HCT116 (cell line): ENCODE data around the gene SLC8A1. TPM values are rescaled to one million over a fixed set of nuclear protein-coding genes. Genes with fewer than 3 reads are reported as not detected.

Source experiments
- ATAC-seq: fragments of 200-7000 bp; cut with Tn5 transposase; 2 replicates; pipeline ENCODE4 v1.9.1; 2020; ENCODE audit warnings: mild to moderate bottlenecking, moderate library complexity
- BruUV-seq: library from RNA; stranded (reverse); fragments of 400-500 nt; replicated peaks from 2 replicates; lab custom pipeline; 2021; lab: Mats Ljungman, UMichigan
- CTCF ChIA-PET: fragments of 300-600 bp; sonication (Branson Sonifier 250); formaldehyde crosslinking; loops from one replicate; lab custom pipeline; 2021; ENCODE audit warnings: antibody characterized with exemption; lab: Charles Lee
- POLR2A ChIA-PET: fragments of 300-600, 350-600 bp; sonication (Branson Sonifier 250); formaldehyde crosslinking; loops from one replicate; lab custom pipeline; 2021; ENCODE audit warnings: antibody characterized with exemption; lab: Charles Lee
- RAD21 ChIA-PET, 2 experiments: fragments of 300-600 bp; sonication (Branson Sonifier 250); formaldehyde crosslinking; loops; one replicate each; lab custom pipeline; 2023; ENCODE audit warnings: low total read pairs in 2 of 2; ENCODE audit not compliant: uncharacterized antibody in 2 of 2, unreplicated experiment in 2 of 2, low non-redundant PET in 1 of 2; lab: Charles Lee
- DNase-seq: peaks from one replicate; pipeline ENCODE4 v3.0.0-alpha.2; 2010; ENCODE audit warnings: low read depth, low spot score
- H2AFZ ChIP-seq: fragments of 200-600 bp; shearing (Covaris generic), sonication (generic); 2 replicates; pipeline ENCODE4 v1.6.1; 2017; ENCODE audit warnings: low read depth, mixed run types, mixed read lengths, antibody characterized with exemption, low read length; ENCODE audit not compliant: poor library complexity, severe bottlenecking
- H3K27ac ChIP-seq: 2 replicates; pipeline ENCODE4 v1.5.1; 2012; ENCODE audit warnings: low read depth, low read length
- H3K27me3 ChIP-seq: fragments of 200-600 bp; sonication (generic); 2 replicates; pipeline ENCODE4 v1.6.1; 2016; ENCODE audit warnings: mixed run types, low read length, mixed read lengths; ENCODE audit not compliant: insufficient read depth
- H3K36me3 ChIP-seq, 2 experiments: fragments of 200-500 bp in 1 of 2; fragments of 200-600 bp in 1 of 2; sonication (Bioruptor generic) in 1 of 2; sonication (generic) in 1 of 2; 2 replicates each; pipeline versions ENCODE4 v1.5.1 to v1.6.1; 2014 to 2016; ENCODE audit warnings: low read length in 2 of 2, inconsistent platforms in 1 of 2, mixed read lengths in 1 of 2, mixed run types in 1 of 2; ENCODE audit not compliant: insufficient read depth in 2 of 2, control insufficient read depth in 1 of 2
- H3K4me1 ChIP-seq, 2 experiments: fragments of 200-600 bp in 1 of 2; sonication (generic) in 1 of 2; 2 replicates each; pipeline versions ENCODE4 v1.5.1 to v1.6.1; 2012 to 2017; ENCODE audit warnings: low read length in 2 of 2, inconsistent platforms in 1 of 2, mild to moderate bottlenecking in 1 of 2, mixed read lengths in 1 of 2, mixed run types in 1 of 2, moderate library complexity in 1 of 2; ENCODE audit not compliant: insufficient read depth in 2 of 2, control insufficient read depth in 1 of 2
- H3K4me2 ChIP-seq: fragments of 200-600 bp; sonication (generic); 2 replicates; pipeline ENCODE4 v1.6.1; 2017; ENCODE audit warnings: mixed run types, low read length, mixed read lengths
- H3K4me3 ChIP-seq, 2 experiments: fragments of 200-600 bp in 1 of 2; sonication (generic) in 1 of 2; replicated peaks in 1 of 2; 2 replicates each; pipeline ENCODE4 v1.5.1; 2011 to 2016; ENCODE audit warnings: low read length in 2 of 2, control low read depth in 1 of 2, low read depth in 1 of 2, mild to moderate bottlenecking in 1 of 2, mixed read lengths in 1 of 2, mixed run types in 1 of 2
- H3K79me2 ChIP-seq: fragments of 200-600 bp; sonication (generic); 2 replicates; pipeline ENCODE4 v1.6.1; 2017; ENCODE audit warnings: mild to moderate bottlenecking, mixed run types, low read length, moderate library complexity, mixed read lengths; ENCODE audit not compliant: insufficient read depth
- H3K9ac ChIP-seq: fragments of 200-600 bp; sonication (generic); 2 replicates; pipeline ENCODE4 v1.6.1; 2016; ENCODE audit warnings: low read length, mixed read lengths
- H3K9me2 ChIP-seq: fragments of 200-600 bp; sonication (generic), shearing (Covaris generic); 2 replicates; pipeline ENCODE4 v1.6.1; 2017; ENCODE audit warnings: mixed run types, mild to moderate bottlenecking, moderate library complexity; ENCODE audit not compliant: insufficient read depth
- H3K9me3 ChIP-seq, 2 experiments: fragments of 200-500 bp in 1 of 2; fragments of 200-600 bp in 1 of 2; sonication (Bioruptor generic) in 1 of 2; sonication (generic) in 1 of 2; 2 replicates each; pipeline ENCODE4 v1.6.1; 2014 to 2017; ENCODE audit warnings: low read length in 2 of 2, mixed read lengths in 2 of 2, inconsistent platforms in 1 of 2, low read depth in 1 of 2, mild to moderate bottlenecking in 1 of 2, mixed run types in 1 of 2, moderate library complexity in 1 of 2; ENCODE audit not compliant: control insufficient read depth in 1 of 2, insufficient read depth in 1 of 2
- H4K20me1 ChIP-seq: fragments of 200-600 bp; sonication (generic), shearing (Covaris generic); 2 replicates; pipeline ENCODE4 v1.6.1; 2017; ENCODE audit warnings: mixed run types, mild to moderate bottlenecking, moderate library complexity; ENCODE audit not compliant: insufficient read depth
- CEBPB ChIP-seq: IDR thresholded peaks from 2 replicates; pipeline ENCODE4 v1.6.1; 2012; ENCODE audit warnings: low read depth
- ELF1 ChIP-seq: IDR thresholded peaks from 2 replicates; pipeline ENCODE4 v1.6.1; 2012; ENCODE audit warnings: low read depth, borderline replicate concordance
- EZH2 ChIP-seq: fragments of 200-600 bp; sonication (generic); IDR thresholded peaks from 2 replicates; pipeline ENCODE4 v1.6.1; 2017; ENCODE audit warnings: antibody characterized with exemption, mixed run types
- FOSL1 ChIP-seq: IDR thresholded peaks from 2 replicates; pipeline ENCODE4 v1.6.1; 2012; ENCODE audit warnings: low read depth
- MAX ChIP-seq: IDR thresholded peaks from 2 replicates; pipeline ENCODE4 v1.6.1; 2012
- POLR2A ChIP-seq: IDR thresholded peaks from 2 replicates; pipeline ENCODE4 v1.7.0; 2011; ENCODE audit warnings: borderline replicate concordance; ENCODE audit not compliant: insufficient read depth, insufficient read length; ENCODE audit errors: extremely low read depth
- POLR2AphosphoS5 ChIP-seq: IDR thresholded peaks from 2 replicates; pipeline ENCODE4 v1.6.1; 2011; ENCODE audit warnings: mild to moderate bottlenecking, low read depth, low read length, moderate library complexity
- SIN3A ChIP-seq: IDR thresholded peaks from 2 replicates; pipeline ENCODE4 v1.6.1; 2012; ENCODE audit warnings: low read depth
- SRF ChIP-seq: IDR thresholded peaks from 2 replicates; pipeline ENCODE4 v1.6.1; 2012; ENCODE audit warnings: low read depth
- YY1 ChIP-seq: IDR thresholded peaks from 2 replicates; pipeline ENCODE4 v1.6.1; 2011; ENCODE audit warnings: low read length, low read depth, moderate library complexity, mild to moderate bottlenecking; ENCODE audit not compliant: insufficient replicate concordance; ENCODE audit errors: extremely low read depth
- ZNF274 ChIP-seq: fragments of 200-500 bp; sonication (Bioruptor generic); IDR thresholded peaks from 2 replicates; pipeline ENCODE4 v1.6.1; 2014; ENCODE audit warnings: mild to moderate bottlenecking, low read depth, low read length, inconsistent platforms
- intact Hi-C: fragments of 100-400 bp; cut with micrococcal nuclease; formaldehyde crosslinking; loops from 2 replicates; pipeline ENCODE4 v1.10.0; 2022
- total RNA-seq: library from RNA; stranded (reverse); gene quantifications from one replicate; pipeline ENCODE4 v1.2.1, GENCODE V29; 2021; ENCODE audit not compliant: unreplicated experiment
- TF ChIP-seq, protein P1 (sequence below), 3 experiments: fragments of 200-600 bp in 1 of 3; sonication (generic) in 1 of 3; IDR thresholded peaks in 2 of 3; conservative IDR thresholded peaks in 1 of 3; 2 replicates each; pipeline ENCODE4 v1.5.1; 2012 to 2017; ENCODE audit warnings: low read depth in 2 of 3, low read length in 2 of 3, antibody characterized with exemption in 1 of 3, borderline replicate concordance in 1 of 3, control low read depth in 1 of 3, mild to moderate bottlenecking in 1 of 3, mixed read lengths in 1 of 3, mixed run types in 1 of 3, moderate library complexity in 1 of 3; ENCODE audit not compliant: insufficient read depth in 1 of 3

SLC8A1 gene
- total RNA-seq, 1 experiment from 2014 or later = 0.07 TPM

DNA sequence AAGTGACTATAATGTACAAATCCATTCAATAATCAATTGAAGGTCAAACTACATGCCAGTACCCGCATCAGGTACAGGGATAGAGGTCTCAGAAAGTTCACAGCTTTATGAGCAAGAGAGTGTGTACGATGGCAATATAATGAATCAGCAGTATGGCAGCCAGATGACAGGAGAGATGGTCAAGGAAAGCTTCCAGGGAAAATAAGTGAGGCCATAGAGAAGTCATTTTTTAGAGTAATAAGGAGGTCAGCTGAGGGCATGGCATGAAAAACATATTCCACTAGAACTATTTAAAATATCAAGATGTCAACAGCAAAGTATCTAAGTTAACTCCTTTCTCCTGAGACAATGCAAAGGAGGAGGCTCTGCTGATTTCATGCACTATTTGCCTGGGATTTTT lies 108.0 kb downstream of the SLC8A1 start:
- no peak overlapping the region for H3K9ac ChIP-seq
- no peaks in the 10 kb centered on the region for H3K9me3 ChIP-seq
- no peak overlapping the region for H3K4me2 ChIP-seq
- H3K79me2 ChIP-seq = no peaks in the 10 kb centered on the region
- no peaks in the 10 kb centered on the region for H3K36me3 ChIP-seq
- no TSS peak for BruUV-seq
- H3K9me2 ChIP-seq = no peaks in the 10 kb centered on the region
- H3K27me3 ChIP-seq = no peaks in the 10 kb centered on the region
- H3K4me3 ChIP-seq = no peak overlapping the region
- intact Hi-C loops = no loop called here
- ChIA-PET CTCF (no interaction called here), RAD21 (no interaction called here), POLR2A (no interaction called here)
- no peak for TF ChIP-seq POLR2AphosphoS5
- TF ChIP-seq, protein P1, sequence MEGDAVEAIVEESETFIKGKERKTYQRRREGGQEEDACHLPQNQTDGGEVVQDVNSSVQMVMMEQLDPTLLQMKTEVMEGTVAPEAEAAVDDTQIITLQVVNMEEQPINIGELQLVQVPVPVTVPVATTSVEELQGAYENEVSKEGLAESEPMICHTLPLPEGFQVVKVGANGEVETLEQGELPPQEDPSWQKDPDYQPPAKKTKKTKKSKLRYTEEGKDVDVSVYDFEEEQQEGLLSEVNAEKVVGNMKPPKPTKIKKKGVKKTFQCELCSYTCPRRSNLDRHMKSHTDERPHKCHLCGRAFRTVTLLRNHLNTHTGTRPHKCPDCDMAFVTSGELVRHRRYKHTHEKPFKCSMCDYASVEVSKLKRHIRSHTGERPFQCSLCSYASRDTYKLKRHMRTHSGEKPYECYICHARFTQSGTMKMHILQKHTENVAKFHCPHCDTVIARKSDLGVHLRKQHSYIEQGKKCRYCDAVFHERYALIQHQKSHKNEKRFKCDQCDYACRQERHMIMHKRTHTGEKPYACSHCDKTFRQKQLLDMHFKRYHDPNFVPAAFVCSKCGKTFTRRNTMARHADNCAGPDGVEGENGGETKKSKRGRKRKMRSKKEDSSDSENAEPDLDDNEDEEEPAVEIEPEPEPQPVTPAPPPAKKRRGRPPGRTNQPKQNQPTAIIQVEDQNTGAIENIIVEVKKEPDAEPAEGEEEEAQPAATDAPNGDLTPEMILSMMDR (IDR thresholded peaks at IDR 0.05 in 2 of 3, conservative IDR thresholded peaks at IDR 0.05 in 1 of 3; ENCODE audit: borderline replicate concordance in 1 of 3, insufficient read depth in 1 of 3, low read depth in 2 of 3, low read length in 2 of 3) = no peak
- no peak for TF ChIP-seq YY1
- no peak for TF ChIP-seq FOSL1
- TF ChIP-seq CEBPB = no peak
- no peak for TF ChIP-seq MAX
- TF ChIP-seq EZH2 = no peak
- TF ChIP-seq ZNF274 = no peak
- TF ChIP-seq ELF1 = no peak
- no peak for TF ChIP-seq POLR2A
- no peak for TF ChIP-seq SRF
- TF ChIP-seq SIN3A = no peak
- ATAC-seq (no peak), DNase-seq (no peak)
- no peaks in the 10 kb centered on the region for H4K20me1 ChIP-seq
- H3K27ac ChIP-seq = no peak overlapping the region
- H3K4me1 ChIP-seq = no peaks in the 10 kb centered on the region
- H2AFZ ChIP-seq = no peak overlapping the region
